Left lobe of liver (tissue), 2 donors: ENCODE measurements around the gene WDFY2. TPM values are rescaled to one million over a fixed set of nuclear protein-coding genes. Genes with fewer than 3 reads are reported as not detected.
"Not testable (repeated sequence)": the region's sequence is repeated elsewhere in the genome, so short reads cannot be mapped to it uniquely, and the experiment has no call there.

Source experiments
- ATAC-seq: fragments of 200-7000 bp; cut with Tn5 transposase; one replicate; pipeline ENCODE4 v1.9.1; 2020; ENCODE audit warnings: mild to moderate bottlenecking, moderate library complexity
- DNase-seq: peaks from one replicate; pipeline ENCODE4 v3.0.0-alpha.2; 2020; ENCODE audit warnings: low spot score
- total RNA-seq: library from RNA; stranded (reverse); gene quantifications from one replicate; pipeline ENCODE4 v1.2.1, GENCODE V29; 2021
- donor health status: DM: no; HTN: no; CAD: no; lungs with moderate emphysema.
- donor health status: DM: no; HTN: yes; CAD: no.

The WDFY2 gene
- total RNA-seq, 1 donor from 2014 or later: 6.2 TPM

GRCh38 chr13:51628059-51628852, 44.0 kb downstream of the WDFY2 start:
- ATAC-seq (no peak), DNase-seq (no peak)

GRCh38 chr13:51629491-51630287, 45.4 kb downstream of the WDFY2 start:
- DNase-seq (no peak), ATAC-seq (no peak)

- DNase-seq (no peak), ATAC-seq (no peak)
Measured at GRCh38 chr13:51630288-51630615, 46.0 kb downstream of the WDFY2 start.

GRCh38 chr13:51632591-51633362, 48.5 kb downstream of the WDFY2 start:
- DNase-seq: no peak

GRCh38 chr13:51635137-51635878, 51.0 kb downstream of the WDFY2 start:
- DNase-seq: no peak

More at GRCh38 chr13:51632591-51633362, 48.5 kb downstream of the WDFY2 start:
- peak; percentile 14 for ATAC-seq

GRCh38 chr13:51636349-51636890, 52.2 kb downstream of the WDFY2 start:
- DNase-seq (no peak), ATAC-seq (peak; percentile 95)

More at GRCh38 chr13:51635137-51635878, 51.0 kb downstream of the WDFY2 start:
- ATAC-seq: no peak

- DNase-seq: no peak
Measured at GRCh38 chr13:51637852-51638215, 53.6 kb downstream of the WDFY2 start.

GRCh38 chr13:51638216-51638871, 54.1 kb downstream of the WDFY2 start:
- no peak for DNase-seq
- no peak for ATAC-seq

More at GRCh38 chr13:51637852-51638215, 53.6 kb downstream of the WDFY2 start:
- no peak for ATAC-seq

- DNase-seq: no peak
- no peak for ATAC-seq
Measured at GRCh38 chr13:51639171-51639570, 54.9 kb downstream of the WDFY2 start.

GRCh38 chr13:51640696-51641095, 56.4 kb downstream of the WDFY2 start:
- not testable (repeated sequence) for ATAC-seq, DNase-seq

GRCh38 chr13:51643105-51643881, 59.0 kb downstream of the WDFY2 start:
- DNase-seq (no peak), ATAC-seq (no peak)

GRCh38 chr13:51643882-51644281, 59.6 kb downstream of the WDFY2 start:
- DNase-seq (no peak), ATAC-seq (peak; percentile 25)

GRCh38 chr13:51644654-51645053, 60.4 kb downstream of the WDFY2 start:
- ATAC-seq (peak; percentile 36), DNase-seq (no peak)

GRCh38 chr13:51645154-51645650, 60.9 kb downstream of the WDFY2 start:
- DNase-seq (no peak), ATAC-seq (peak; percentile 49)

GRCh38 chr13:51645761-51646670, 61.8 kb downstream of the WDFY2 start:
- ATAC-seq (no peak), DNase-seq (no peak)

GRCh38 chr13:51647067-51647466, 62.8 kb downstream of the WDFY2 start:
- DNase-seq (no peak), ATAC-seq (no peak)

GRCh38 chr13:51652193-51652592, 67.9 kb downstream of the WDFY2 start:
- DNase-seq, ATAC-seq: not testable (repeated sequence)
